Activated naive CD4-positive, alpha-beta T cell treated with anti-CD3 and anti-CD28 coated beads, Interleukin-2, amount 50 U/mL, for 16 hours (primary cell): ENCODE measurements around the gene COL11A2.

ENCODE experiments used
- DNase-seq: peaks from one replicate; pipeline ENCODE4 v3.0.0-alpha.2; 2020

The COL11A2 gene

DNA sequence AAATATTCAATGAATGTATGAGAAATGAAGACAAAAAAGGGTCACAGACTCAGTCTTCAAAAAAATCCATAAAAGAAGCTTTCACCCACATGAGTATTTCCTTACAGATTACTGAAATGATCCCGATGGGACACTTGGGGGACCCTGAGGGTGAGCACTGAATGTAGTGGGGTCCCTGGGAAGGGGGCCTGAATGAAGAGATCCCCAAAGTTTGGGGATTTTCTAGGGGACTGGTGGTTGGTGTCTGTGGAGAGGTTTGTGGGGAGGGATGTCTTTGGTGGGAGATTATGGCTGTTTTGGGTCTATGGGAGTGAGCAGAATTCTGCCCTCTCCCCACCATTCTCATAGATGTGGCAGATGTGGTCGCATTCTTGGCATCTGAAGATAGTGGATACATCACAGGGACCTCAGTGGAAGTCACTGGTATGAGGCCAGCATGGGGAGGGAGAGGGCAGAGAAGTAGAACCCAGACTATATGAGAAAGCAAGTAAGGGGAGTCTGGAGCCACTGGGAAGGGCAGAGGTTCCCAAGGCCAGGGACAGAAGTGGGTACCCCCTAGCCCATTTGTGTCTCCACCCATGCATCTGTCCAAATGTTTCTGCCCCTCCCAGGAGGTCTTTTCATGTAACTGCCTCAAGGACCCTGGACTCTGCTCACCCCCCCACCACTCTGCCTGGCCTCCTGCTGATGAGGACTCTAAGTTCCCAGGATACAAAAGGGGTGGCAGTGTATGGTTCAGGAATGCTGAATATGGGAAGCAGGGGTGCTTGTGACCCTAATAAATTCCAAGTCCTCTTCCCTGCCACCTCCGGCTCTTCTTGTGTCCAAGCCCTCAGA is 14.0 kb upstream of the COL11A2 start:
- no peak for DNase-seq

DNA sequence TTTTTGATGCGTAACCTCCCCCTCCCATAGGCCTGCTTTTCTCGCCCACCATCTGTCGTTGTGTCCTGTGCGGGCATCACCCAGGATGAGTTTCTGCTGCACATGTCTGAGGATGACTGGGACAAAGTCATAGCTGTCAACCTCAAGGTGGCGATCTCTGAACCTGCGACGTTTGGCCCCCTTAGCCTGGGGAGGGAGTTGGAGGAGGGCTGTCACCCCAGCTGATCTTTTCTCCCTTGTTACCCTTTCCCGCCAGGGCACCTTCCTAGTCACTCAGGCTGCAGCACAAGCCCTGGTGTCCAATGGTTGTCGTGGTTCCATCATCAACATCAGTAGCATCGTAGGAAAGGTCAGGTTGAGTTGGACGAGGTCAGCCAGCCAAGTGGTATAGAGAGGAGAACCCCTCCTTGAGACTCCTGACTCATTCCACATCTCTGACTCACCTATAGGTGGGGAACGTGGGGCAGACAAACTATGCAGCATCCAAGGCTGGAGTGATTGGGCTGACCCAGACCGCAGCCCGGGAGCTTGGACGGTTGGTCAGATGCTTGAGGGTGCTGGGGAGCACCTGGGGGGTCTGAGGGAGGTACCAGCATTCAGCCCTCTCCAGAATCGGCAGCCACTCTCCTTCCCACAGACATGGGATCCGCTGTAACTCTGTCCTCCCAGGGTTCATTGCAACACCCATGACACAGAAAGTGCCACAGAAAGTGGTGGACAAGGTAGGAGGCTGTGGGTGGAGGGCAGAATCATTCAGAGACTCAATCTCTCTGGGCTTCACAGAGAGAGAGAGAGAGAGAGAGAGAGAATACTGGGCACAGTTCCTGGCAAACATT is 13.1 kb upstream of the COL11A2 start:
- peak; percentile 32 for DNase-seq

DNA sequence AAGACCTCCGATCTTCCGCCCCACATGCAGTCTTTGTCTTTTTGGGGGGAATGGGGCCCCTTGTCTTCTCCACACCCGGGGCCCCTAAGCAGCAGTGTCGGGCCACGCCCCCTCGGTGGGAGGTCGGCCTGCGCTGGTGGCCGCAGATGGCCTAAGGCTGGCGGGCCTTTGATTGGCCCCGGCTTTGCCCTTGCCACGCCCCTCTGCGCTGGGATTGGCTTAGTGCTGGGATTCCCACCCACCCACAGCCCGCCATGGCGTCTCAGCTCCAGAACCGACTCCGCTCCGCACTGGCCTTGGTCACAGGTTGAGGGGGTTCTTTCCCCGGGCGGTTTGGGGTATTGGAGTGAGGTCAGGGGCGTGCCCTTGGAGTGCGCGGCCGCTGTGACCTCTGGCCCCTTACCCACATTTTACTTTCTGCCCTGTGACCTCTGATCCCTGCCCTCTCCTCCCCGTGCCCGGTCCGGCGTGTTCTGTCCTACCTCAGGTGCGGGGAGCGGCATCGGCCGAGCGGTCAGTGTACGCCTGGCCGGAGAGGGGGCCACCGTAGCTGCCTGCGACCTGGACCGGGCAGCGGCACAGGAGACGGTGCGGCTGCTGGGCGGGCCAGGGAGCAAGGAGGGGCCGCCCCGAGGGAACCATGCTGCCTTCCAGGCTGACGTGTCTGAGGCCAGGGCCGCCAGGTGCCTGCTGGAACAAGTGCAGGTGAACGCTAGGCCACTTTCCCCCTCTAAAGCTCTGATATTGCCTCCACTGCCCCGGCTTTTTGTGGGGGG is 12.3 kb upstream of the COL11A2 start, which contains the start of gene HSD17B8:
Gene HSD17B8, plus strand, starts transcription at position 241 of the 776 bp plus-strand sequence. Its CDS starts 14 bp downstream, at position 255.
- DNase-seq = peak; percentile 93

DNA sequence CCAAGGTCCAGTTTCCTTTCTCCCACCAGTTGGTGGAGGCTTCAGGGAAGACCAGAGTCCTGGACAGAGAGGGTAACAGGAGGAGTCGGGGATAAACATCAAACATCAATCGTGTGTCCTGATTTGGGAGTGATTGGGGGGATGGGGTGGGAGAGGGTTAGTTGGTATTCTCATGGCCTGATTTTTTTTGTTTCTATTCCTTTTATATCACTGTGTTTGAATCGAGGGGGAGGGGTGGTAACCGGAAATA is 11.8 kb upstream of the COL11A2 start:
- DNase-seq = no peak

DNA sequence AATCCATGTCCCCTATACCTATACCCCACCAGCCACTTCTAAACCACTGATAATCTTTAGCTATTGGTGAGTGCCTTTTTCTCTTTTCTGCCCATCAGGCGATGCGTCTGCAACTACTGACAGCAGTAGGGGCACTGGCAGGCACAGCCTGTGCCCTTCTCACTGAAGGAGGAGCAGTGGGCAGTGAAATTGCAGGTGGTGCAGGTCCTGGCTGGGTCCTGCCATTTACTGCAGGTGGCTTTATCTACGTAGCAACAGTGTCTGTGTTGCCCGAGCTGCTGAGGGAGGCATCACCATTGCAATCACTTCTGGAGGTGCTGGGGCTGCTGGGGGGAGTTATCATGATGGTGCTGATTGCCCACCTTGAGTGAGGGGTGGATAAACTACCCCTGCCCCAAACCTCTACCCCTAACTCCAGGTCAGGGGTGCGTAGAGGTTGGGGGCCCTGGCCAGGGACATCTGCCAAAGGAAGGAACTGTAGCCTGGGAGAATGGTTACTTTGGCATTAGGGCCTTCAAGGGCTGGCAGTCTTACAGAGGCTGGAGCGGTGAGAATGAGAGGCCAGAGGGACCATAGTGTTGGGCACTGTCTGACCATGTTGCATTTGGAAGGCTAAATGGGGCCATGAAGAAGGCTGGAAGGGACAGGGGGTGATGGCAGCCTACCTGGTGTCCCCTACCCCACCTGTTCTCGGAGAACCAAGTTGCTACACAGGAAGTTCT is 11.3 kb upstream of the COL11A2 start:
- DNase-seq = no peak

DNA sequence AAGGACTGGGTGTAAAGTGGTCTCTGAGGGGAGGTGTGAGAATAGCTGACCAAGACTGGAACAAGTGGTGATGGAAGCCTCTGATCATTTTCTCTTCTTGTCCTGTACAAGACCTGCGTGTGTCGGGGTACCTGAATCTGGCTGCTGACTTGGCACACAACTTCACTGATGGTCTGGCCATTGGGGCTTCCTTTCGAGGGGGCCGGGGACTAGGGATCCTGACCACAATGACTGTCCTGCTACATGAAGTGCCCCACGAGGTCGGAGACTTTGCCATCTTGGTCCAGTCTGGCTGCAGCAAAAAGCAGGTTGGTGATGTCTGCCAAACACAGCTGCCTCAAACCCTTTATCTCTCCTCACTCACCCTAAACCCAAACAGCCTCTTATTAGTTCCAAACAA is 10.5 kb upstream of the COL11A2 start:
- DNase-seq = no peak

DNA sequence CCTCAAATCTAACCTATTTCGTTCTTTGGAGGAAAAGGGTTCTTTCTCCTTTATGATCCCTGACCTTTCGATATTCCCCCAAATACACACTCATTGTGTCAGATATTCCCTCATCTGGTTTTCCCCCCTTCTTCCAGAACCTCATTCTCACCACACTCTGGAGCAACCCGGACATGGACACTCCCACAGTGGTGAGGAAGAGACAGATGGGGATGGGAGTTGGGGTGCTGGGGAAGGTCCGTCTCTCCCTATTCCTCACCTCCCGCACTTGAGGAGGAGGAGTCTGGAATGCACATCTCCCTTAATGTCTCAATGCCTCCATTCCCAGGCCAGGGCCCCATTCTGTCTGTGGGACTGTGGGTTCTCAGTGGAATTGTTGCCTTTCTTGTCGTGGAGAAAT is 9.7 kb upstream of the COL11A2 start:
- no peak for DNase-seq

DNA sequence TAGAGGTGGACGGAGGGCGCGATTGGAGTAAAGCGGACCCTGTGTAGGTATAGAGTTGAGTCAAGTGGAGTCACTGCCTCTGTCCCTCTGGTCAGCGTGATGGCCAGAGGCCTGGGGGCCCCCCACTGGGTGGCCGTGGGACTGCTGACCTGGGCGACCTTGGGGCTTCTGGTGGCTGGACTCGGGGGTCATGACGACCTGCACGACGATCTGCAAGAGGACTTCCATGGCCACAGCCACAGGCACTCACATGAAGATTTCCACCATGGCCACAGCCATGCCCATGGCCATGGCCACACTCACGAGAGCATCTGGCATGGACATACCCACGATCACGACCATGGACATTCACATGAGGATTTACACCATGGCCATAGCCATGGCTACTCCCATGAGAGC is 8.9 kb upstream of the COL11A2 start:
- no peak for DNase-seq

DNA sequence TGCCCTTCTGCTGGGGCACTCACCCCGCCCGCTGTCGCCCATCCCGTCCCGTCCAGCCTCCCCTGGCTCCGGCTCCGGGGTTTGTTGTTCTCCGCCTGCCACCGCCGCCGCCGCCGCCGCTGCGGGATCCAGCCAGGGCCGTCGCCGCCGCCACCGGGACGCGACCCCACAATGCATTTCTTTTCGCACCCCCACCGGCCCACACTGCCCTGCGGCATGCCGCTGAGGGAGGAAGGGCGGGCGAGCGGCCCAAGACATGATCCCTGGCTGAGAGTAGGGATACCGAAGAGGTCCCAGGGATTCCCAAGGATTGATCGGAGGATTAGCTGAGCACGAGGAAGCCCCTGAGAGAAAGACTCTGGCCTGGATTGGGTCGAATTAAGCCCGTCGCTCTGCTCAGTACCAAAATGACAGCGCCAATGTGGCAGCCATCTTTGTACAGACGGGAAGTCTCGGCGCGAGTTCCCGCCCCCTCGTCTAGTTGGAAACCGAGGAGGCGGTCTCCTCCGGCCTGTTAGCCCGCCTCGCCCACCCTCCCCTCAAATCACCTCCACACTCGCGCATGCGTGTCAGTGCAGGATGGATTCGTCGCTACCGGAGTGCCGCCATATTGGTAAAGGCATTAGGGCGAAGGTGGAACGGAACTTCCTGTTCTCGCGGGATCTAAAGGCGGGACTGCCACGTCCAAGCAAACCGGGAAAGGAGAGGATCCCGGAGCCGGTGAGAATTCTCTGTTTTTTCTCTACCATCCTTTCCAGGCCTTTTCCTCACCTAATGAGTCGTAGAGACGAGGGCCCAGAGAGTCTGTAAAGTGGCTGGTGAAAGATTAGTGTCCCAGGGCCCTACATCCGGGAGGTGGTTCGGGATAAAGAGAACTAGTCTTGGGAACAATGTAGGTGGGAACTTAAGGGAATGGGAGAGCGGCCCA is 8.2 kb upstream of the COL11A2 start, which contains the start of the genes RXRB and SLC39A7:
Gene RXRB, minus strand, starts transcription at position 447 of the 928 bp plus-strand sequence. Its CDS starts 189 bp downstream, at position 258.
Gene SLC39A7, plus strand, starts transcription at position 649 of the 928 bp plus-strand sequence. CDS start 379 bp downstream, outside the sequence.
- peak; percentile 99 for DNase-seq

DNA sequence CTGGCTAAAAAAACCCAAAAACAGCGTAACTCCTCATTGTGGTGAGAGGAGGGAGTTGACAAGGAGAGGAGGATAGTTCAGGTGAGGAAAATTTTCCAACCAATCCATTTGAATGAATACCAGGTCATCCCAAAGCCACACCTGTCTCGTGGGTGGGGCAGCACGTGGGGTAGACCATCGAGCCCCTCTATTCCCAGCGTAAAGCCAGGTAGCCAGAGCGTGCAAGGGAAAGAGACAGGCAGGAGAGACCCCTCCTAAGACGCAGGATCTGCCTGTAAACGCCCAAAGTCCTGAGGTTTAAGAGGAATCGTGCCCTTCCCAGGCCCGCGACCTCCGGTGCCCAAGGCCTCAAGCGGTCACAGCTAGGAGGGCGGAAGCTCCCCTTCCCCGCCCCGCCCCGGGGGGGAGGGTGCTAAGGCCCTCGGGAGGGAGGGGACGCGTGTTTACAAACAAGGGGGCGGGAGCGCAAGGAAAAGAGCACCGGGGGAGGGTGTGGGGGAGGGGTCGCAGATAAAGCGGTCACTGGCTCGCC is 7.5 kb upstream of the COL11A2 start:
- peak; percentile 70 for DNase-seq

DNA sequence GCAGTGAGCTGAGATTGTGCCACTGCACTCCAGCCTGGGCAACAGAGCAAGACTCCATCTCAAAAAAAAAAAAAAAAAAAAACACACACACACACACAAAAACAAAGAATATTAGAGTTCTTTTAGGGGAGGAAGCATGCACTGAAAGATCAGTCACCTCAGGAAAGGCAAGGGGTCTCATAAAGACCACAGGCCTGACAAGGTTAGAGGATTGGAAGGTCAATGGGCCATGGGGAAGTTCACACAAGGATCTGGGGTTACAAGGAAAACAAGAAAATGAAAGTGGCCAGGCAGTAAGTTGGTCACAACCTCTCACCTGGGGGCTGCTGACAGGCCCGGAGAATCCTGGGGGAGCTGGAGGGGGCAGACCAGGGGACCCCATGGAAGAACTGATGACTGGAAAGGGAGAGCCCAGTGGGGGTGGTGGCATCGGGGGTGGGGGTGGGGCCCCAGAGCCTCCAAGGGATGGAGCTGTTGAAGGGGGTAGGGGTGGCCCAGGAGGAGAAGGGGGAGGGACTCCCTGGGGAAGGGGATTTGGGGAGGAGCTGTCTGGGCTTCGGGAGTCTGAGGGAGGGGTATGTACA is 6.7 kb upstream of the COL11A2 start:
- DNase-seq = no peak

DNA sequence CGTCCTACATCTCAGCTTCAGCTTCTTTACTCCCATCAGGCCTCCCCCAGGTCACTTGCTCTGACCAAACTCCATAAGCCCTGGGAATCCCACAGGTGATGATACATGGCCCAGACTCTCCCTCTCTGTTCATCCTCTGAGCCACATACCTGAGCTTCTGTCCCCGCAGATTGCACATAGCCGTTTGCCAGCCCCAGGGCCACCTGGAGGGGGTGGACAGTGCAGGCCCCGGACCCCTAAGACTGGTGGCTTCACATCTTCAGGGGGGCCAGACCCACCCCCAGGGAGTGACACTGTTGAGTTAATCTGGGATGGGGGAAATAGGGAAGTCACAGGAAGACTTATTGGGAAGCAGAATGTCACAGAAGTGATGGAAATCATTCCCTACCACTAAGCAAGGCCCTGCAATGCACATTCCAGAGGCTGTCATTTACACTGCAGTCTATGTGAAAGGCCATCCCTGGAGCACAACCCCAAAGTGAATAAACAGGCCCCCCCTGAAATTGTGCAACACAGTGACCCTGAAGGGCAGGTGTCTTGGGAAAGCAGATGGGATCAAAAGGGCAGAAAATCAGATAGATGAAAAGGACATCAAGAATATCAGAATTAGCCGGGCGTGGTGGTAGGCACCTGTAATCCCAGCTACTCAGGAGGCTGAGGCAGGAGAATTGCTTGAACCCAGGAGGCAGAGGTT is 6.0 kb upstream of the COL11A2 start:
- DNase-seq = no peak

DNA sequence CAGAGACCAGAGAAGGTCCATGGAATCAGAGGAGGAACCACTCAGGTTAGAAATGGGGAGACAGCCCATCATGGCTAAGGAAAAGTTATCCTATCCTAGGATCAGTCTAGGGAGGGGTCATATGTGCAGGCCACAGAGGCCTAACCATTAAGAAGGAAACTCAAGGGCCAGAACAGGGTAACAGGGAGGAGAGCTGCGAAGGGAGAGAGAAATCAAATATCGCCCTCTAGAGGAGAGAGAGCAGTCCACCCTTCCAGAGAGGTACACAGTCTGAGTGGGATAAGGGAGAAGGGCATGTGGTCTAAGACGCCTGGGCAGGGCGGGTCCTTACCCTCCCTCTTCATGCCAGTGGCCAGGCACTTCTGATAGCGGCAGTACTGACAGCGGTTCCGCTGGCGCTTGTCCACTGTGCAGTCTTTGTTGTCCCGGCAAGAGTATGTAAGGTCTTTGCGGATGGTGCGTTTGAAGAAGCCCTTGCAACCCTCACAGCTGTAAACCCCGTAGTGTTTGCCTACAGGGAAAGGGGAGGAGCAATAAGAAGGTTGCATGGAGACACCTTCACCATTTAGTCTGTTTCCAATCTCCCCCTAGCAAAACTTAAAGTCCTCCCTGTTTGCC is 5.3 kb upstream of the COL11A2 start:
- no peak for DNase-seq

DNA sequence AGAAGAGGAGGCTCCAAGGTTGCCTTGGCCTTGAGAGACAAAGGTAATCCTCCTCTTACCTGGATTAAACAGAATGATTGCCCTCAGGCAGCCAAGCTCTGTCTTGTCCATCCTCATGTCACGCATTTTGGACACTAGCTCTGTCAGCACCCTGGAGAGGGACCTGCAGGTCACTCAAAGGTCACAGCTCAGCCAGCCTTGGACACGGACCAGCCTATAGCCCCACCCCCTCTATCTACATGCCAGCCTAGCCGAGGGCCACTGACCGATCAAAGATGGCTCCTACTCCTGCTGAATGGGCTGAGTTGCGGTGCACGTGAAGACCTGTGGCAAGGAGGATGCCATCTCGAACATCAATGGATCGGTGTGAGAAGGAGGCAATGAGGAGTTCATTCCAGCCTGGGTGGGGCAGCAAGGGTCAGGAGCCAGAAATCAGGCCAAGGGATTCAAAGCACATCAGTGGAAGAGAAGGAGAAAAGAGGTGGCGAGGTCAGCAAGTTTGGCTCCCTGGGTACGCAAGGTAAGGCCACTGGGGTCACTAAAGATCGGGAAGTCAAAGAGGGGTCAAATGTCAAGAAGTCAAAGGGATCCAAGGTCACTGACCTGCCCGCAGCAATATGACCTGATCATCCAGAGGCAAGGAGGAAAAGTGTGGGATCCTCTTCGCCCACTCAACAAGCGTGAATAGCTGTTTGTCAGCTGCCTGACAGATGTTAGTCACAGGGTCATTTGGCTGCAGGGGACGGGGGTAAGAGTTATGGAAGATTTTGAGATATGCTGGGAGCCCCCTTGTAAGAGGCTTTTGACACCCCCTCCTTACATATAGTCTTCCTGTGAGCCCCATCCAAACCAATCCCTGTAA is 3.3 kb upstream of the COL11A2 start:
- no peak for DNase-seq

DNA sequence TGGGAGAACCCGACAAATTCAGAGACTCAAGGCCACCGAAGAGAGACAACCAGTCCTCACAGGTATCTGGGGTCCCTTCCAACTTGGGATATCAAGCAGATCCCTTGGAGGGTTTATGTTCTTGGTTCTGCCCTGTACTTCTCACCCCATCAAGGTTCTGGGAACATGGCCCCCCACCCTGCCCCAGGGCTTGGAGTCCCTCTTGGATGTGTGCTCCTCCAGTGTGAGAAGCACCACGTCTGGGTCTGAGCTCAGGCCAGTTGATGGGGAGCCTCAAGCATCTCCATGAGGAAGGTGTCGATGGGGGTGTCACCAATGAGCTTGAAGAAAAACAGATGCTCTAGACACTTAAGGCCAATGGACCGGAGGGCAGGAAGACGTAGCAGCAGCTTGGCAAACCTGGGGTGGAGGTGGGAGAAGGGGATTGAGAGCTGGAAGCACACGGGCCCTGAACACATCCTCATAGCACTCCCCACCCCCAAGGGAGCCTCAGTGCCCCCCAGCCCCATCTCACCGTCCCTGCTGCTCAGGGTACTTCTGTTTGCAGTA is 2.2 kb upstream of the COL11A2 start:
- DNase-seq = no peak

DNA sequence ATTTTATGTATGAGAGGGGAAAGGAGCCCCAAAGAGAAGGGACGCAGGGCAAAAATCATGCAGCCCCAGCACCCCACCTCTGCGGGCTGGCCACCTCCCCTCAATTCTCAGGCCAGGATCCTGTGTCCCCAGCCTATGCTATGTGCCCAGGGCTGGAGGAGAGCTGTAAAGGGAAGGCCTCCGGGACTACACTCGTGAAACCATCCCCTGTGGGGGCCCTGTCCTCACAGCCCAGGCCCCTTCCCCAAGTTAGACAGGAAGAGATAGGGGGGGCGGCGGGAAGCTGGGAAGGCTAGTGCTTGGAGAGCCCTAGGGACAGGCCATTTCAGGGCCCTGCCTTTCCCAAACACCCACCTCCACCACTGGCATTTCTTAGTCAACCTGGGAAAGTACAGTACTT is 1.4 kb upstream of the COL11A2 start:
- no peak for DNase-seq

DNA sequence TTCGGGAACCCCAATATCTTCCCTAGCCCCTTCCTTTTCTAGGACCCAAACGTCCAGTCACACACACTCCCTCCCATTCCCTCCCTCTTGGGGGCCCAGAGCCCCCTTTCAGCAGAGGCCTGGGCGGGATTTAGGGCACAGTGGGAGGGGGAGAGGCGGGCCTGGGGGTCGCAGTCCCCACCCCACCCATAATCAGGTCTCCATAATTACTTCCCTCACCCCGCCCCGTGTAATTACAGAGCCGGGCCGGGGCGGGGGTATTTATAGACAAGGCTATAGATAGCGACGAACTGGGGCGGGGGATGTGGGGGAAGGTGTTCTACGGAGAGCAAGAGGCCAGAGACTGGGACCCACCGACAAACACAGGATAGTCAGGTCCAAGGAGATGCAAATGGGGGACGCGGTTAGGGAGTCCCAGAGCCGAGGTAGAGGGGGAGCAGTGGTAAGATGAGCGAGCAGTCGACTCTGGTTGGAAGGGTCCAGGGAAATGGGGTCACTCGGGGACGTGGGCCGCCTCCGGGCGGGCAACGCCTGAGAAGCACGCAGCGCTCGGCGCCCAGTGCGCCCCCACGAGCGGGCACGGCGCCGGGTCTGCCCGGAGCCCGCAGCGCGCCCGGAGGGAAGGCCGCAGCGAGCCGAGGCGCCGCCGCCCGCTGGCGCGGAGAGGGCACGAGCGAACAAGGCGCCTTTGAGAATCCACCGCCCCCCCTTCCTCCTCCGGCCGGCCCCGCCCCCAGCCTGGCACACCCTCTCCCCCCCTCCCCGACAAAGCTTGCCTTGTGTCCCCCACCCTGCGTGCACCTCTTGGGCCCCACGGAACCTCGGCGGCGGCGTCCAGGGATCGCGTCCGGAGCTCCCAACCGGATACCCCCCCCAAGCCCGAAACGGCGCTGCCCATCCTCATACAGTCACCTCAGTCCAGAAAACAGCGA is 670 bp upstream of the COL11A2 start:
- peak; percentile 43 for DNase-seq
